ENCODE measurements around the gene HTT. TPM values are rescaled to one million over a fixed set of nuclear protein-coding genes. Genes with fewer than 3 reads are reported as not detected.

The HTT gene
- total RNA-seq, 1 donor from 2014 or later, result 65.2 TPM

DNA sequence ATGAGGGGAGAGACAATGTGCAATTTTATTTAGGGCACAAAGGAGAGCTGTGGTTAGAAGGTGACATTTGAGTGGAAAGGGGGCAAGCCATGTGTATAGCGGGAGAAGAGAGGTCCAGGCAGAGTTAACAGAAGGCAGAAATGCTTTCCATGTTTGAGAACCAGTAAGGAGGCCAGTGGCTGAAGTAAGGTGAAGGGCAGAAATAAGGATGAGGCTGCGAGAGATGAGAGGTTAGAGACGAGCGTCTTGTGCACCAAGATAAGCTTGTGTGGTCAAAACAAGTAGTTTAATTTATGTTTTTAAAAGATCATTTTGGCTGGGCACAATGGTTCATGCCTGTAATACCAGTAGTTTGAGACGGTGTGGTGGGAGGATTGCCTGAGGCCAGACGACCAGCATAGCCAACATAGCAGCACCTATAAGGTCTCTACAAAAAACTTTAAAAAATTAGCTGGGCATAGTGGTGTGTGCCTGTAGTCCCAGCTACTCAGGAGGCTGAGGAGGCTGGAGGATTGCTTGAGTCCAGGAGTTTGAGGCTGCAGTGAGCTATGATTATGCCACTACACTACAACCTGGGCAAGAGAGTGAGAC is 8.5 kb downstream of the HTT start:
- Histone ChIP-seq H3K9me3 (ENCODE audit: insufficient read depth, low read depth, low read length) (no peaks in the 10 kb centered on the region), H3K36me3 (ENCODE audit: insufficient read depth, low read length) (peaks cover 12% of the 10 kb centered on the region), H4K20me1 (ENCODE audit: insufficient read depth, low read length) (peaks cover 92% of the 10 kb centered on the region), H3K79me2 (ENCODE audit: insufficient read depth, low read length) (peaks cover 89% of the 10 kb centered on the region), H3K4me2 (ENCODE audit: low read length) (no peak overlapping the region), H3K27me3 (ENCODE audit: insufficient read depth, low read length) (no peaks in the 10 kb centered on the region), H3K4me1 (ENCODE audit: insufficient read depth, low read length) (no peaks in the 10 kb centered on the region), H3K4me3 (ENCODE audit: insufficient read depth, low read depth, low read length) (no peak overlapping the region), H3K9ac (ENCODE audit: low read length) (no peak overlapping the region), H3K27ac (ENCODE audit: low read depth, low read length) (no peak overlapping the region), H2AFZ (ENCODE audit: low read depth, low read length) (no peak overlapping the region)
- Mint-ChIP-seq H3K36me3 (ENCODE audit: low read depth, unreplicated experiment) (peaks cover 3% of the 10 kb centered on the region), H3K27me3 (ENCODE audit: low read depth, unreplicated experiment) (no peaks in the 10 kb centered on the region), H3K27ac (ENCODE audit: unreplicated experiment) (no peak overlapping the region), H3K9me3 (ENCODE audit: unreplicated experiment) (no peaks in the 10 kb centered on the region), H3K4me1 (ENCODE audit: low read depth, unreplicated experiment) (peaks cover 4% of the 10 kb centered on the region), H3K4me3 (ENCODE audit: unreplicated experiment) (no peak overlapping the region)
- FAIRE-seq (no peak), DNase-seq (ENCODE audit: low read depth) (no peak)
- TF ChIP-seq, protein P1, sequence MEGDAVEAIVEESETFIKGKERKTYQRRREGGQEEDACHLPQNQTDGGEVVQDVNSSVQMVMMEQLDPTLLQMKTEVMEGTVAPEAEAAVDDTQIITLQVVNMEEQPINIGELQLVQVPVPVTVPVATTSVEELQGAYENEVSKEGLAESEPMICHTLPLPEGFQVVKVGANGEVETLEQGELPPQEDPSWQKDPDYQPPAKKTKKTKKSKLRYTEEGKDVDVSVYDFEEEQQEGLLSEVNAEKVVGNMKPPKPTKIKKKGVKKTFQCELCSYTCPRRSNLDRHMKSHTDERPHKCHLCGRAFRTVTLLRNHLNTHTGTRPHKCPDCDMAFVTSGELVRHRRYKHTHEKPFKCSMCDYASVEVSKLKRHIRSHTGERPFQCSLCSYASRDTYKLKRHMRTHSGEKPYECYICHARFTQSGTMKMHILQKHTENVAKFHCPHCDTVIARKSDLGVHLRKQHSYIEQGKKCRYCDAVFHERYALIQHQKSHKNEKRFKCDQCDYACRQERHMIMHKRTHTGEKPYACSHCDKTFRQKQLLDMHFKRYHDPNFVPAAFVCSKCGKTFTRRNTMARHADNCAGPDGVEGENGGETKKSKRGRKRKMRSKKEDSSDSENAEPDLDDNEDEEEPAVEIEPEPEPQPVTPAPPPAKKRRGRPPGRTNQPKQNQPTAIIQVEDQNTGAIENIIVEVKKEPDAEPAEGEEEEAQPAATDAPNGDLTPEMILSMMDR (IDR thresholded peaks at IDR 0.05; ENCODE audit: insufficient read depth, low read depth, low read length), result no peak
- TF ChIP-seq EZH2 (IDR thresholded peaks at IDR 0.05; ENCODE audit: insufficient read depth, low read length), result no peak

DNA sequence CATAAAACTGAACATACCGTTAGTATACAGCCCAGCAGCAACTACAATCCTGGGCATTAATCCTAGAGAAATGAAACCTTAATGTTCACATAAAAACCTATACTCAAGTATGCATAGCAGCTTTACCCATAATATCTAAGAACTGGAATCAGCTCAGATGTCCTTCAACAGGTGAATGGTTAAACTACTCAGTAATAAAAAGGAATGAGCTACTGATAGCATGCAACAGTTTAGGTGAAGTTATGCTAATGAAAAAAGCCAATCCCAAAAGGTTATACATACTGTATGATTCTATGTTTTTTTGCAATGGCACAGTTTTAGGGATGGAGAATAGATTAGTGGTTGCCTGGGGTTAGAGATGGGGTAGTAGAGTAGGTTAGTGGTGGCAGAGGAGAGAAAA is 9.3 kb downstream of the HTT start:
- TF ChIP-seq EZH2 (IDR thresholded peaks at IDR 0.05; ENCODE audit: insufficient read depth, low read length), result no peak
- TF ChIP-seq, protein P1 (IDR thresholded peaks at IDR 0.05; ENCODE audit: insufficient read depth, low read depth, low read length), result no peak
- Mint-ChIP-seq H3K9me3 (ENCODE audit: unreplicated experiment) (no peaks in the 10 kb centered on the region), H3K4me3 (ENCODE audit: unreplicated experiment) (no peak overlapping the region), H3K27me3 (ENCODE audit: low read depth, unreplicated experiment) (no peaks in the 10 kb centered on the region), H3K27ac (ENCODE audit: unreplicated experiment) (no peak overlapping the region), H3K36me3 (ENCODE audit: low read depth, unreplicated experiment) (peaks cover 8% of the 10 kb centered on the region), H3K4me1 (ENCODE audit: low read depth, unreplicated experiment) (peaks cover 4% of the 10 kb centered on the region)
- no peaks in the 10 kb centered on the region for H3K4me1 ChIP-seq (ENCODE audit: insufficient read depth, low read length)
- H3K27me3 ChIP-seq (ENCODE audit: insufficient read depth, low read length), result no peaks in the 10 kb centered on the region
- no peak overlapping the region for H3K27ac ChIP-seq (ENCODE audit: low read depth, low read length)
- H3K4me2 ChIP-seq (ENCODE audit: low read length), result no peak overlapping the region
- H3K79me2 ChIP-seq (ENCODE audit: insufficient read depth, low read length), result peaks cover 82% of the 10 kb centered on the region
- no peak overlapping the region for H2AFZ ChIP-seq (ENCODE audit: low read depth, low read length)
- no peak overlapping the region for H3K4me3 ChIP-seq (ENCODE audit: insufficient read depth, low read depth, low read length)
- FAIRE-seq (no peak), DNase-seq (ENCODE audit: low read depth) (no peak)
- peaks cover 12% of the 10 kb centered on the region for H3K36me3 ChIP-seq (ENCODE audit: insufficient read depth, low read length)
- peaks cover 91% of the 10 kb centered on the region for H4K20me1 ChIP-seq (ENCODE audit: insufficient read depth, low read length)
- no peak overlapping the region for H3K9ac ChIP-seq (ENCODE audit: low read length)
- H3K9me3 ChIP-seq (ENCODE audit: insufficient read depth, low read depth, low read length), result no peaks in the 10 kb centered on the region

DNA sequence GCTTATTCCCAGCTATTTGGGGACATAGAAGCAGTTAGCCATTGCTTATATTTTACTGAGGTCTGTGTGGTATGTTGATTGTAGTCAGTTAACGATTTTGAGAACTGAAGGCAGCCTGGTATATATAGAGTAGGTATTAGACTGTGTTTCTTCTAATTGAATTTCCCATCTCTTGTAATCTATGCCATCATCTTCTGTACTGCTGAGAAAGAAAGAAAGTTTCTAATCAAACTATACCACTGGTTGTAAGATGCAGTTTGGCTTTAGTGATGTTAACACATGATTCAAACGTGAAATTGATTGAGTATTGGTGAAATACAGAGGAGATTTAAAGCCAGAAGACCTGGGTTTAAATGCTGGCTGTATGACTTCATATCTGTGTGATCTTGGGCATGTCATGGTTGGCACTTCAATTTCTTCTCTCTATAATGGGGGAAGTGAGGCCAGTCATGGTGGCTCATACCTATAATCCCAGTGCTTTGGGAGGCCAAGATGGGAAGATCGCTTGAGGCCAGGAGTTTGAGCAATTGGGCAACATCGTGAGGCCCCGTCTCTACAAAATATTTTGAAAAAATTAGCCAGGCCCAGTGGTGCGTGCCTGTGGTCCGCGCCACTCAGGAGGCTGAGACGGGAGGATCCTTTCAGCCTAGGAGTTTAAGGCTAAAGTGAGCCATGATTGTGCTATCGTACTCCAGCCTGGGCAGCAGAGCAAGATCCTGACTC is 11.6 kb downstream of the HTT start:
- no peak overlapping the region for H3K4me3 Mint-ChIP-seq (ENCODE audit: unreplicated experiment)
- TF ChIP-seq, protein P1 (IDR thresholded peaks at IDR 0.05; ENCODE audit: insufficient read depth, low read depth, low read length), result no peak
- no peak for TF ChIP-seq EZH2 (IDR thresholded peaks at IDR 0.05; ENCODE audit: insufficient read depth, low read length)
- no peak for FAIRE-seq
- Histone ChIP-seq H3K27ac (ENCODE audit: low read depth, low read length) (no peak overlapping the region), H3K9ac (ENCODE audit: low read length) (no peak overlapping the region), H3K79me2 (ENCODE audit: insufficient read depth, low read length) (peaks cover 67% of the 10 kb centered on the region), H4K20me1 (ENCODE audit: insufficient read depth, low read length) (peaks cover 74% of the 10 kb centered on the region), H2AFZ (ENCODE audit: low read depth, low read length) (no peak overlapping the region), H3K4me3 (ENCODE audit: insufficient read depth, low read depth, low read length) (no peak overlapping the region), H3K9me3 (ENCODE audit: insufficient read depth, low read depth, low read length) (no peaks in the 10 kb centered on the region), H3K4me2 (ENCODE audit: low read length) (no peak overlapping the region), H3K4me1 (ENCODE audit: insufficient read depth, low read length) (no peaks in the 10 kb centered on the region), H3K27me3 (ENCODE audit: insufficient read depth, low read length) (no peaks in the 10 kb centered on the region), H3K36me3 (ENCODE audit: insufficient read depth, low read length) (peaks cover 19% of the 10 kb centered on the region)
- H3K27me3 Mint-ChIP-seq (ENCODE audit: low read depth, unreplicated experiment), result no peaks in the 10 kb centered on the region
- peaks cover 9% of the 10 kb centered on the region for H3K36me3 Mint-ChIP-seq (ENCODE audit: low read depth, unreplicated experiment)
- H3K9me3 Mint-ChIP-seq (ENCODE audit: unreplicated experiment), result no peaks in the 10 kb centered on the region
- DNase-seq (ENCODE audit: low read depth), result no peak
- no peak overlapping the region for H3K27ac Mint-ChIP-seq (ENCODE audit: unreplicated experiment)
- H3K4me1 Mint-ChIP-seq (ENCODE audit: low read depth, unreplicated experiment), result peaks cover 4% of the 10 kb centered on the region

All from astrocyte (in vitro differentiated cells and primary cell).